BJ (cell line): ENCODE results near the gene ACYP2. TPM values are rescaled to one million over a fixed set of nuclear protein-coding genes. Genes with fewer than 3 reads are reported as not detected.

Experiments
- CTCF ChIA-PET: fragments of 350-600 bp; formaldehyde crosslinking; extraction: SDS; loops from one replicate; lab custom pipeline; 2021; ENCODE audit warnings: antibody characterized with exemption, inconsistent platforms; lab: Yijun Ruan, JAX
- POLR2A ChIA-PET: fragments of 300-600 bp; sonication (Branson Sonifier 250); formaldehyde crosslinking; extraction: SDS; loops from one replicate; lab custom pipeline; 2021; ENCODE audit warnings: antibody characterized with exemption; lab: Charles Lee
- DNase-seq: peaks from one replicate; pipeline ENCODE4 v3.0.0-alpha.2; 2011; ENCODE audit warnings: low read depth
- H3K27me3 ChIP-seq: 2 replicates; pipeline ENCODE4 v1.6.0; 2011; ENCODE audit warnings: low read length; ENCODE audit not compliant: control insufficient read depth, insufficient read depth
- H3K36me3 ChIP-seq: 2 replicates; pipeline ENCODE4 v1.5.1; 2011; ENCODE audit warnings: low read length; ENCODE audit not compliant: control insufficient read depth, insufficient read depth
- H3K4me3 ChIP-seq: 2 replicates; pipeline ENCODE4 v1.5.1; 2011; ENCODE audit warnings: low read depth, mild to moderate bottlenecking, control low read depth, low read length
- CTCF ChIP-seq: IDR thresholded peaks from 2 replicates; pipeline ENCODE4 v1.5.1; 2011; ENCODE audit warnings: low read depth, mild to moderate bottlenecking, control low read depth, inconsistent platforms, low read length, moderate library complexity; ENCODE audit not compliant: insufficient read depth
- polyA plus RNA-seq: library from polyadenylated mRNA; depleted of rRNA; stranded (reverse); fragments of >200 nt; gene quantifications from 2 replicates; pipeline ENCODE4 v1.2.3, GENCODE V29; 2011

Gene ACYP2
- polyA plus RNA-seq, 1 experiment = 7.0 TPM

GRCh38 chr2:54233832-54234649 lies 118.6 kb downstream of the ACYP2 start:
- TF ChIP-seq CTCF = no peak
- POLR2A ChIA-PET = no interaction called here
- DNase-seq = no peak
- Histone ChIP-seq H3K27me3 (no peaks in the 10 kb centered on the region), H3K36me3 (no peaks in the 10 kb centered on the region), H3K4me3 (no peak overlapping the region)
- CTCF ChIA-PET = interaction anchor here (1.5 kb wide), 1 partner anchor 33 kb away, joined by 3 read pairs; no protein-coding TSS in a partner anchor

GRCh38 chr2:54237428-54237827 lies 122.0 kb downstream of the ACYP2 start:
- CTCF ChIA-PET = no interaction called here
- POLR2A ChIA-PET = no interaction called here

GRCh38 chr2:54239427-54239826 lies 124.0 kb downstream of the ACYP2 start:
- no peaks in the 10 kb centered on the region for H3K27me3 ChIP-seq
- ChIA-PET POLR2A (interaction anchor here (0.6 kb wide), 1 partner anchor 27 kb away, joined by 4 read pairs; no protein-coding TSS in a partner anchor), CTCF (interaction anchor here (1.0 to 1.3 kb wide), 2 partner anchors 10 to 129 kb away, joined by 3 to 4 read pairs; no protein-coding TSS in a partner anchor)

More at GRCh38 chr2:54237428-54237827, 122.0 kb downstream of the ACYP2 start:
- Histone ChIP-seq H3K27me3 (no peaks in the 10 kb centered on the region), H3K36me3 (no peaks in the 10 kb centered on the region), H3K4me3 (no peak overlapping the region)
- DNase-seq = no peak
- no peak for TF ChIP-seq CTCF

GRCh38 chr2:54240515-54241469 lies 125.4 kb downstream of the ACYP2 start:
- no peaks in the 10 kb centered on the region for H3K27me3 ChIP-seq
- no peak overlapping the region for H3K4me3 ChIP-seq
- no peak for DNase-seq
- CTCF ChIA-PET = interaction anchor here (1.3 kb wide), 1 partner anchor 11 kb away, joined by 4 read pairs; no protein-coding TSS in a partner anchor
- no peak for TF ChIP-seq CTCF
- H3K36me3 ChIP-seq = no peaks in the 10 kb centered on the region
- POLR2A ChIA-PET = interaction anchor here (0.6 kb wide), 1 partner anchor 537 kb away, joined by 3 read pairs; no protein-coding TSS in a partner anchor

More at GRCh38 chr2:54239427-54239826, 124.0 kb downstream of the ACYP2 start:
- no peaks in the 10 kb centered on the region for H3K36me3 ChIP-seq
- no peak overlapping the region for H3K4me3 ChIP-seq
- DNase-seq = peak; percentile 49
- TF ChIP-seq CTCF = no peak
